Measurements from ENCODE around the gene ATG7. TPM values are rescaled to one million over a fixed set of nuclear protein-coding genes. Genes with fewer than 3 reads are reported as not detected.

The ATG7 gene
- total RNA-seq, result 48.2 and 58.1 TPM in 2 replicates

GRCh38 chr3:11271986-11272904 lies at the start of gene ATG7:
Gene ATG7, plus strand, starts transcription at chr3:11272397. Its CDS starts 26,299 bp downstream, at chr3:11298696.

Other genes starting within 250 kb of the ATG7 start
- gene HRH1, start 117.9 kb upstream of the ATG7 start, total RNA-seq, result 13.9 and 15.3 TPM in 2 replicates

Data from aortic smooth muscle cell (primary cell).